HG03025 (cell line): Measurements from ENCODE around the gene AGXT.
"Not testable (repeated sequence)": the region's sequence is repeated elsewhere in the genome, so short reads cannot be mapped to it uniquely, and the experiment has no call there.

Experiments used
- ATAC-seq: cut with Tn5 transposase; IDR thresholded peaks from one replicate; pipeline ENCODE4 v1.9.1; 2021; ENCODE audit warnings: mild to moderate bottlenecking, moderate library complexity; ENCODE audit not compliant: unreplicated experiment, low FRiP score

Gene AGXT

GRCh38 chr2:240839152-240840143 lies 29.2 kb upstream of the AGXT start:
- ATAC-seq, result no peak

GRCh38 chr2:240840435-240841060 lies 28.1 kb upstream of the AGXT start:
- ATAC-seq, result no peak

DNA sequence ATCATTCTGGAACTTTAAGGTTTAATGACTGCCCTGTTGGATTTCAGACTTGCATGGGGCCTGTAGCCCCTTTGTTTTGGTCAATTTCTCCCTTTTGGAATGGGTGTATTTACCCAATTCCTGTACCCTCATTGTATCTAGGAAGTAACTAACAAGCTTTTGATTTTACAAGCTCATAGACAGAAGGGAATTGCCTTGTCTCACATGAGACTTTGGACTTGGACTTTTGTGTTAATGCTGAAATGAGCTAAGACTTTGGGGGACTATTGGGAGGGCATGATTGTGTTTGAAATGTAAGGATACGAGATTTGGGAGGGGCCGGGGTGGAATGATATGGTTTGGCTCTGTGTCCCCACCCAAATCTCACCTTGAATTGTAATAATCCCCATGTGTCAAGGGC lies 22.3 kb upstream of the AGXT start:
- not testable (repeated sequence) for ATAC-seq

DNA sequence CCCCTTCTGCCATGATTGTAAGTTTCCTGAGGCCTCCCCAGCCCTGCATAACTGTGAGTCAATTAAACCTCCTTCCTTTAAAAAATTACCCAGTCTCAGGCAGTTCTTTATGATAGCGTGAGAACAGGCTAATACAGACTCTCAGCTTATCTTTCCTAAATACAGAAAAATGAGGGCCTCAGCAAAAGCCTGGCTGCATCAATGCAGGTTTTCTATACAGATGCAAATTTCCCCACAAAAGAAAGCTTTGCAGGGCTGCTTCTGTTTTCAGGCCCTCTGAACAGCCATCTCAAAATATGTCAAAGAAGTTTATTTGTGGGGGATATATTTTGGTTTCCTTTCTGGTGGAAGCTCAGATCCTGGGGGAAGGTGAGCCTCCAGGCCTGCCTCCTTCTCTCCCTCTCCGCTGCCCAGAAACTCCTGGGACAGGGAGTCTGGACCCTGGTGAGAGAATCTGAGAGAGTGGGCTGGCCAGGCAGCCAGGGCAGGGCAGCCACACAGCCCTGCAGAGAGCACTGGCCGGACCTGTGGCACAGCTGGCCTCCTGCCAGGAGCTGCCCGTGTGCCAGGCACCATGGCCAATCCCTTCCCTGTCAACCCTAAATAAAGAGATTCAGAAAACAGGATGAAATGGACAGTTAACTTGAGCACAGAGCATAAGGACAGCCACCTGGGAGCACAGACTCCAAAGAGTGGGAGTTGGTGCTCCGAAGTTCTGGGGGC lies 21.6 kb upstream of the AGXT start:
- no peak for ATAC-seq

- no peak for ATAC-seq
Observed at GRCh38 chr2:240847817-240848216, 20.8 kb upstream of the AGXT start.

DNA sequence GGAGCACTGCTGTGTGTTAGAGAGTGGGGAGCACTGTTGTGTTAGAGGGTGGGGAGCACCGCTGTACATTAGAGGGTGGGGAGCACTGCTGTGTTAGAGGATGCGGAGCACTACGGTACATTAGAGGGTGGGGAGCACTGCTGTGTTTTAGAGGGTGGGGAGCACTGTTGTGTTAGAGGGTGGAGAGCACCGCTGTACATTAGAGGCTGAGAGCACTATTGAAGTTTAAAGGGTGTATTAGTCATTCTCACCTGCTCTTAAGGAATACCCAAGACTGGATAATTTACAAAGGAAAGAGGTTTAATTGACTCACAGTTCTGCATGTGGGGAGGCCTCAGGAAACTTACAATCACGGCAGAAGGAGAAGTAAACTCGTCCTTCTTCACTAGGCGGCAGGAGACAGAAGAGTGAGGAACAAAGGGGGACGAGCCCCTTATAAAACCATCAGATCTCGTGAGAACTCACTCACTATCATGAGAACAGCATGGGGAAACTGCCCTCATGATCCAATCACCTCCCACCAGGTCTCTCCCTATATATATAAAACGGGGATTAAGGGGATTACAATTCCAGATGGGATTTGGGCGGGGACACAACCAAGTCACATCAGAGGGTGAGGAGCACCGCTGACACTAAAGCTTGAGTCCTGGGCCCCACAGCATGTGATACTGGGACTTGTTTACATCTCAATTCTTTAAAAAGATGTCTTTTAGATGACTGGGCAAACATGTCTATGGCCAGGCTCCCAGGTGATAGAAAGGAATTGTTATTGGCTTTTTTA lies 19.5 kb upstream of the AGXT start:
- ATAC-seq, result no peak

- no peak for ATAC-seq
Observed at GRCh38 chr2:240850026-240850425, 18.6 kb upstream of the AGXT start.

GRCh38 chr2:240850756-240851077 lies 17.9 kb upstream of the AGXT start:
- ATAC-seq, result no peak

- no peak for ATAC-seq
Observed at GRCh38 chr2:240851078-240851991, 17.3 kb upstream of the AGXT start.

GRCh38 chr2:240852671-240853314 lies 15.8 kb upstream of the AGXT start:
- ATAC-seq, result no peak

GRCh38 chr2:240855670-240856069 lies 13.0 kb upstream of the AGXT start:
- ATAC-seq, result no peak

- no peak for ATAC-seq
Observed at GRCh38 chr2:240856151-240856980, 12.3 kb upstream of the AGXT start.

DNA sequence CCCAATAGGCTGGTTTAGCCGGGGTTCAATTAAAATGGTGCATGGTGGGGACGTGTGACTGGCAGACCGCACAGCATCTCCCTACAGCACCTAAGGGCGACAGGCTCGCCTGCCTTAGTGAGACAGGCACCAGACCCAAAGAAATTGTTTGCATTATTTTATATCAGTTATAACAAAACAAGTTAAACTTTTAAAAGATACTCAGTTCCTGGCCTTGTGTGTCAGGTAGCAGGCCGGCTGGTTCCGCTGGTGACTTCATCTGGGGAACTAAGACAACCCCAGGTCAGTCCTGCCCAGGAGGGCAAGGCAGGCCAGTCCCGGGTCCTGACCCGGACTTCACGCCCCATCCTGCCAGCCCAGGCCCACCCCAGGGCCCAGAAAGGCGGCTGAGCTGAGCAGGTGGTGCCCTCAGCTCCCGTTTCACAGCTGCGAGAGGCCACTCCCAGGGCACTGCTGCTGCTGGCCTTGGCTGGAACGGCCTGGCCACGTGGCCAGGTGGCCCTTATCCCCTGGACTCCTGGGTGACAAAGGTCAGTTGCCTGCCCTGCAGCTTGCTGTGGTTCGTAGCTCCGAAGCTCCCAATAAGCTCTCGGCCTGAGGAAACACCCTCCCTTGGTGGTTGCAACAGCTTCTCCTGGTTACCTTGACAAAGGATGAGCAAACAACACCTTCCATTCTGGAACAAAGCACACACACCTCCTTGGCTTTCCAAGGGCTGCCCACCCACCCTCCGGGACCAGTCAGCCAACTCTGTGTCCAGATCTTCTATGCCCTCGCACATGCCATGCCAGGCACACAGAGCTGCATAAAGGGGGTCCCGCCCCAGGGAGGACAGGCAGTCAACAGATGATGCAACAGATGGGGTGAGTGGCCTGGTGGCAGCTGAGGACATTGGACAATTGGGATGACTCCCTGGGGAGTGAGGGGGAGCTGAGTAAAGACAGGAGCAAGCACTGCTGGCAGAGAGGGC lies 11.3 kb upstream of the AGXT start:
- ATAC-seq, result no peak

- ATAC-seq, result no peak
Observed at GRCh38 chr2:240858321-240858720, 10.3 kb upstream of the AGXT start.

- ATAC-seq, result no peak
Observed at GRCh38 chr2:240858871-240859270, 9.8 kb upstream of the AGXT start.

DNA sequence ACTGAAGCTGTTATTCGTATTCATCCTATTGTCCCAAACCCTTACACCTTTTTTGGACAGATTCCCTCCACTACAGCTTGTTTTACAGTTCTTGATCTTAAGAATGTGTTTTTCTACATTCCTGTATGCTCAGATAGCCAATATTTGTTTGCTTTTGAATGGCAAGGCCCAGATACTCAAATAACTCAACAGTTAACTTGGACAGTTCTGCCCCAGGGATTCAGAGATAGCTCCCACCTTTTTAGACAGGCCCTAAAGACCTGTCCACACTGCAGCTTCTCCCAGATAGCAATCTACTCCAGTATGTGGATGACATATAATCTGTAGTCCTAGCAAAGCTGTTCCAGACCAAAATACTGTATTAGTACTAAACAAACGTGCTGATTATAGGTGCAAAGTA lies 7.1 kb upstream of the AGXT start:
- no peak for ATAC-seq

DNA sequence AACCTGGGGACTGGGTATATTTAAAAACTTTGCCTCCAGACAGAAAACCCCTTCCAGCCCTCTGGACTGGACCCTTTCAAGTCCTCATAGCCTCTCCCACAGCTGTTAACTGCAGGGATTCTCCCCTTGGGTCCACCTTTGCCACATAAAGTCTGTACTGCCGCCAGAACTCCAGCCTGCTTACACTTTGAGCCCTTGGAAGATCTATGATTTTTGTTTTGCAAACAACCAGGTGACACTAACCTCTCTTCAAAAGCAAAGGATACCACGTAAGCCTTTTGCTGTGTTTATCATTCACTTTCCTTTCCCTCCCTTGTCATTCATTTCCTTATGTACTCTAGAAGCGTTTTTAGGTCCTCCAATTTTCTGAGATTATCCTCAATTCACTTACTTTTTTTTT lies 4.1 kb upstream of the AGXT start:
- no peak for ATAC-seq
